Transverse colon (tissue), 4 donors: ENCODE measurements around the gene ZNF493. TPM values are rescaled to one million over a fixed set of nuclear protein-coding genes. Genes with fewer than 3 reads are reported as not detected.

Source experiments
- DNase-seq: peaks from one replicate; pipeline ENCODE4 v3.0.0-alpha.2; 2019
- H3K27ac ChIP-seq, 4 donors: fragments of 200-600 bp; sonication (generic); 2 replicates each; pipeline ENCODE4 v1.5.1; 2016 to 2018; ENCODE audit warnings: inconsistent platforms in 4 of 4
- H3K27me3 ChIP-seq: fragments of 200-600 bp; sonication (generic); 2 replicates; pipeline ENCODE4 v1.5.1; 2017; ENCODE audit warnings: inconsistent platforms
- H3K36me3 ChIP-seq, 4 donors: fragments of 200-600 bp; sonication (generic); 2 replicates each; pipeline ENCODE4 v1.5.1; 2017 to 2019; ENCODE audit warnings: inconsistent platforms in 4 of 4
- H3K4me1 ChIP-seq, 4 donors: fragments of 200-600 bp; sonication (generic); 2 replicates each; pipeline ENCODE4 v1.5.1; 2017 to 2020; ENCODE audit warnings: inconsistent platforms in 4 of 4
- H3K4me3 ChIP-seq, 4 donors: fragments of 200-600 bp; sonication (generic); 1 replicate in 1 of 4; 2 replicates in 3 of 4; pipeline versions ENCODE4 v1.5.1 to v1.6.1; 2017 to 2019; ENCODE audit warnings: inconsistent platforms in 4 of 4
- H3K9me3 ChIP-seq, 2 donors: fragments of 200-600 bp; sonication (generic); 2 replicates each; pipeline ENCODE4 v1.5.1; 2017 to 2019; ENCODE audit warnings: inconsistent platforms in 2 of 2
- EP300 ChIP-seq: sonication (generic); formaldehyde crosslinking; IDR thresholded peaks from one replicate; pipeline ENCODE4 v1.6.1; 2017; ENCODE audit warnings: antibody characterized with exemption, low read depth
- POLR2A ChIP-seq: fragments of 450-650 bp; IDR thresholded peaks from one replicate; pipeline ENCODE4 v1.6.1; 2016; ENCODE audit warnings: antibody characterized with exemption, mild to moderate bottlenecking, moderate library complexity
- POLR2AphosphoS5 ChIP-seq, 3 donors: sonication (generic); formaldehyde crosslinking; IDR thresholded peaks; one replicate each; pipeline ENCODE4 v1.6.1; 2016; ENCODE audit warnings: antibody characterized with exemption in 3 of 3
- WGBS, 2 donors: methylation state at CpG; one replicate each; pipeline ENCODE4 v1.1.5; 2018; ENCODE audit warnings: low coverage in 1 of 2; 5-methylcytosine and 5-hydroxymethylcytosine counted together
- in situ Hi-C, 4 donors: fragments of 200-750 bp; cut with MboI; loops; one replicate each; pipeline versions ENCODE4 v1.15.0 to v1.15.1; 2017; ENCODE audit warnings: low sequenced_read_pairs in 3 of 4, low pct_ligation_motif_present in 1 of 4, low pct_unique_long_range_greater_than_20kb in 1 of 4
- intact Hi-C: fragments of 100-400 bp; cut with DNase I; formaldehyde crosslinking; loops from one replicate; pipeline ENCODE4 v1.15.1; 2023; ENCODE audit warnings: low total_unique reads
- total RNA-seq, 4 donors: library from RNA; depleted of rRNA; stranded (reverse); fragments of >200 nt; gene quantifications; one replicate each; pipeline ENCODE4 v1.1.0, GENCODE V29; 2016
- TF ChIP-seq, protein P1 (sequence below), 5 experiments: fragments of 200-600 bp in 3 of 5; fragments of 450-650 bp in 2 of 5; sonication (generic) in 3 of 5; IDR thresholded peaks; 1 replicate in 2 of 5; 2 replicates in 3 of 5; pipeline ENCODE4 v1.5.1; 2016 to 2017; ENCODE audit warnings: antibody characterized with exemption in 5 of 5, inconsistent platforms in 3 of 5, mild to moderate bottlenecking in 2 of 5, moderate library complexity in 1 of 5

The ZNF493 gene
- total RNA-seq, 4 donors from 2014 or later: 6.4 to 63.9 (median 47.1) TPM

DNA sequence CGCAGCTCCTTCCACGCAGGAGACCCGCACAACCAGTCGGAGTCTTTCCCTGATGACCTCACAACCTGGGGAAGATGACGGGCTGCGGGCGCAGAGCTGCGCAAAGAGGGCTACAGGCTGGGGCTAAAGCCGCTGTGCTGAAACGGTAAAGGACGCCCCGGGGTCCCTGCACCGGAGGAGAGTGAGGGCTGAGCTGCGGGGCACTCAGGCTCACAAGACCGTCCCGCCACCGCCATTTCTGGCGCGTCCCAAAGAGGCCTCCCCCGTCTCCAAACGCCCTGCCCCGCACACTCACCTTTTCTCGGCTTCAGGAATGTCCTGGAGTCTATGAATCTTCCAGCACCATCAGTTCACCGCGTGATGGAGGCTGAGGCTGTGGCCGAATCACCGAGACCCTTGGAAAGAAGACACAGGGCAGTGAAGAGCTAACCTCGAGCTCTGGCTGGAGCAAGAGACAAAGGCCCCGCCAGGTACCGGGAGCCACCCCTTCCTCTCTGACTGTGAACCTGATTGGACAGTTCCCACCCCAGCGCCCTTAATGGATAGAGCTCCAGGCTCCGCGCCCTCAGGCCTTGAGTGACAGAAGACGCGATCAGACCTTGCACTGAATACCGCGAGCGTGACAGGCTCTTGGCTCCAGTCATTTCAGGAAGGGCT, 66.6 kb downstream of the ZNF493 start:
- Histone ChIP-seq H3K27me3 (peaks cover 7% of the 10 kb centered on the region), H3K36me3 (no peaks in the 10 kb centered on the region), H3K27ac (no peak overlapping the region), H3K4me1 (no peaks in the 10 kb centered on the region), H3K4me3 (peak overlapping the region in 1 of 4 donors; percentile 24), H3K9me3 (peaks cover 3 to 11% of the 10 kb centered on the region in 2 donors)
- WGBS, 2 donors: 0 to 23% methylated on average over 3 to 37 of the region's 38 CpGs
- intact Hi-C loops (no loop called here), in situ Hi-C loops (no loop called here)
- TF ChIP-seq, protein P1, sequence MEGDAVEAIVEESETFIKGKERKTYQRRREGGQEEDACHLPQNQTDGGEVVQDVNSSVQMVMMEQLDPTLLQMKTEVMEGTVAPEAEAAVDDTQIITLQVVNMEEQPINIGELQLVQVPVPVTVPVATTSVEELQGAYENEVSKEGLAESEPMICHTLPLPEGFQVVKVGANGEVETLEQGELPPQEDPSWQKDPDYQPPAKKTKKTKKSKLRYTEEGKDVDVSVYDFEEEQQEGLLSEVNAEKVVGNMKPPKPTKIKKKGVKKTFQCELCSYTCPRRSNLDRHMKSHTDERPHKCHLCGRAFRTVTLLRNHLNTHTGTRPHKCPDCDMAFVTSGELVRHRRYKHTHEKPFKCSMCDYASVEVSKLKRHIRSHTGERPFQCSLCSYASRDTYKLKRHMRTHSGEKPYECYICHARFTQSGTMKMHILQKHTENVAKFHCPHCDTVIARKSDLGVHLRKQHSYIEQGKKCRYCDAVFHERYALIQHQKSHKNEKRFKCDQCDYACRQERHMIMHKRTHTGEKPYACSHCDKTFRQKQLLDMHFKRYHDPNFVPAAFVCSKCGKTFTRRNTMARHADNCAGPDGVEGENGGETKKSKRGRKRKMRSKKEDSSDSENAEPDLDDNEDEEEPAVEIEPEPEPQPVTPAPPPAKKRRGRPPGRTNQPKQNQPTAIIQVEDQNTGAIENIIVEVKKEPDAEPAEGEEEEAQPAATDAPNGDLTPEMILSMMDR (IDR thresholded peaks at IDR 0.05): no peak
- TF ChIP-seq EP300: no peak
- no peak for TF ChIP-seq POLR2AphosphoS5 (IDR thresholded peaks at IDR 0.05)
- DNase-seq: peak; percentile 17

DNA sequence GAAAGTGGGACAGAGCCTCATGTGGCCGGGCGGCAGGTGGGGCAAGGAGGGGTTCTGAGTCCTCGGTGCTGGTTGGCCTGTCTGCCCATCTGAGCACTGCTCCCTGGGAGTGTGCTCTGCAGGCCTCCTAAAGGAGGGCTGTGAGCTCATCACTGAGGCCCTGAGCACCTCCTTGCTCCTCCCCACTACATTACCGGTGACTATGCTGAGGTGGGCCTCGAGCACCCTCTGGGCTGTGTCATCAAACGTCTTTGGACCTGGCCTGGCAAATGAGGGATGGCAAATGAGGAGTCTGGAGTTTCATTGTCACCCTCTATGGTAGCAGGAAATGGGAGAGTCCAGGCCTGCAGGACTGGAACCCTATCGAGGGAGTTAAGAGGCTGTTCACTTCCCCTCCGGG, 69.7 kb downstream of the ZNF493 start:
- intact Hi-C loops: no loop called here
- peaks cover 3 to 7% of the 10 kb centered on the region in 2 donors for H3K9me3 ChIP-seq
- WGBS, 2 donors: 70% methylated on average over 8 of the region's 8 CpGs; no CpG with 5 or more reads in 1 of the 2 donors
- no peak overlapping the region for H3K27ac ChIP-seq
- TF ChIP-seq POLR2AphosphoS5 (IDR thresholded peaks at IDR 0.05) (no peak), POLR2A (no peak), EP300 (no peak)
- TF ChIP-seq, protein P1 (IDR thresholded peaks at IDR 0.05): no peak
- peaks cover 7% of the 10 kb centered on the region for H3K27me3 ChIP-seq
- no peak overlapping the region for H3K4me3 ChIP-seq
- no peak for DNase-seq
- H3K4me1 ChIP-seq: no peaks in the 10 kb centered on the region
- in situ Hi-C loops: no loop called here
- no peaks in the 10 kb centered on the region for H3K36me3 ChIP-seq

DNA sequence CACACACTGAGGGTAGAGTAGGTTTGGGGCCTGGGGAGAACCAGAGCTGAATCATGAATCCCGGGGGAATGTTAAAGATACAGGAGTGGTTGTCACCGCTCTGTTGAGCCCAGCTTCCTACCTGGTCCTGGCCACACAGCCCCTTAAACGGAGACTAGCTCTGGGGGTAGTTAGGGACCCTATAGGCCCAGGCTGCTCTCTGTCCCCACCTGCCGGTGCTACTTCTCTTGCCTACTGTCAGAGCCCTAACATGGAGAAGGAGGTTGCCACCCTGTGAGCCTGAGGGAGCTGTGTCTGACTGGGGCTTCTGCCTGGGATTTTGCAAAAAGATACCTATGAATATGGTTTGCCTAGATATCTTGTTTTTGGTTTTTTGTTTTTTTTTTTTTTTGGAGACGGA, 71.9 kb downstream of the ZNF493 start:
- 64 to 100% methylated on average over 1 to 5 of the region's 5 CpGs for WGBS, 2 donors
- in situ Hi-C loops (no loop called here), intact Hi-C loops (no loop called here)
- no peak overlapping the region for H3K27ac ChIP-seq
- peaks cover 0 to 3% of the 10 kb centered on the region in 2 donors for H3K9me3 ChIP-seq
- H3K4me3 ChIP-seq: no peak overlapping the region
- no peak for DNase-seq
- no peaks in the 10 kb centered on the region for H3K36me3 ChIP-seq
- TF ChIP-seq, protein P1 (IDR thresholded peaks at IDR 0.05): no peak
- H3K27me3 ChIP-seq: no peaks in the 10 kb centered on the region
- H3K4me1 ChIP-seq: no peaks in the 10 kb centered on the region

DNA sequence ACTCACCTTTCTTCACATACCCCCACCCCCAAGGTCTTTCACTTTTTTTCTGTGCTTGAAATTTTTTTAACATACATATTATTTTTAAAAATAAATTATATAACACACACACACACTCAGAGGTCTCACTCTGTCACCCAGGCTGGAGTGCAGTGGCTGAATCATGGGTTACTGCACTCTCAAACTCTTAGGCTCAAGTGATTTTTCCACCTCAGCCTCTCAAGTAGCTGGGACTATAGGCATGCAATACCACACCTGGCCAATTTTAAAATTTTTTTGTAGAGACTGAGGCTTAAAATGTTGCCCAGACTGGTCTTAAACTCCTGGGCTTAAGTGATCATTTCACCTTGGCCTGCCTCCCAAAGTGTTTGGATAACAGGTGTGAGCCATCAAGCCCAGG, 75.6 kb downstream of the ZNF493 start:
- Histone ChIP-seq H3K4me1 (peaks cover 0 to 7% (median 0%) of the 10 kb centered on the region in 4 donors), H3K4me3 (no peak overlapping the region), H3K27ac (no peak overlapping the region), H3K36me3 (no peaks in the 10 kb centered on the region), H3K27me3 (peaks cover 9% of the 10 kb centered on the region), H3K9me3 (no peaks in the 10 kb centered on the region)
- no peak for DNase-seq
- in situ Hi-C loops: no loop called here
- TF ChIP-seq POLR2A (no peak), EP300 (no peak), POLR2AphosphoS5 (IDR thresholded peaks at IDR 0.05) (no peak)
- TF ChIP-seq, protein P1 (IDR thresholded peaks at IDR 0.05): no peak
- intact Hi-C loops: no loop called here
